HG03045 (cell line): ENCODE data around the gene DAZL.

Experiments
- ATAC-seq: cut with Tn5 transposase; IDR thresholded peaks from one replicate; pipeline ENCODE4 v1.9.1; 2021; ENCODE audit warnings: mild to moderate bottlenecking, moderate library complexity; ENCODE audit not compliant: unreplicated experiment

The DAZL gene

GRCh38 chr3:16596352-16597032 is 8.7 kb downstream of the DAZL start:
- ATAC-seq: no peak

GRCh38 chr3:16595778-16596177 is 9.4 kb downstream of the DAZL start:
- ATAC-seq: no peak

DNA sequence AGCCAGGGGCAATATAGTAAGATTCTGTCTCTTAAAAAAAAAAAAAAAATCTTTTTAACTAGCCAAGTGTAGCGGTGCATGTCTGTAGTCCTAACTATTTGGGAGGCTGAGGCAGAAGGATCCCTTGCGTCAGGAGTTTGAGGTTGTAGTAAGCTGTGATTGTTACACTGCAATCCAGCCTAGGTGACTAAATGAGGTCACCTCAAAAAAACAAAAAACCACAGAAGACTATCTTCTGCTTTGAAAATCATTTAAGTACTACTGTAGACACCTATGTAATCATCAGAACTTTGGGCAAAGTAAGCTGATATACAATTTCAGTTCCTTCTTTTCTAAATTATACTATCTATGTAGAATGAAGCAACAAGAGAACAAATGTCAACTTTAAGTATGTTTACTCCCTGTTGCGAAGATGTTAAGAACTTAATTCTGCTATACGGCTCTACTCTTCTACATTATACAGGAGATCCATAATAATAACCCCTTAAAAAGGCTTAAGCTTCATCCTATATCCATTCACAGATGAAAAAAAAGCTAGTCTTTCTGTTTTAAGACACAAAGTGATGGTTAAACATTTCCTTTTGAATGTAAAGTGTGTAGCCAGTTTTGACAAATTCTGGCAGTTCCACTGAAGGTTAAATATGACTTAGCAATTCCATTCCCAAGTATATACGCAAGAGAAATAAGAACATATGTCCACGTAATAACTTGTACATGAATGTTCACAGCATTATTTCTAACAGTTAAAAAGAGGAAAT is 15.2 kb downstream of the DAZL start:
- ATAC-seq: peak; percentile 94

GRCh38 chr3:16589120-16589519 is 16.1 kb downstream of the DAZL start:
- no peak for ATAC-seq

DNA sequence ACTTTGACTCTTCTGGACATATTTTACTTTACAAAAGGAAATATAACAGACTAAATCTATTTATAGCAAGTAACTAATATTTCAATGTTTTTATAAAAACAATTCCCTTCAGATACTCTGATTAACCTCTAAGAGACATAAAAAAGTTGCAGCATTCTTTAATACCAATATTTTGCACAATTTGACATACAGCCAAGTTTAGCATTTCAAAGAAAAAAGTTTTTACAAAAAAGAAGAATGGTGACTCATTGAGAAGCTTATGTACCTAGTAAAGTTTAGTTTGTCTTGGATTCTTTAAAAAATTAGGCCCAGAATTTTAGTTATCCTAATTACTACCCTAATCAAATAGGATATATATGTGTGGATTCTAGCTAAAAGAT is 17.6 kb downstream of the DAZL start:
- no peak for ATAC-seq

DNA sequence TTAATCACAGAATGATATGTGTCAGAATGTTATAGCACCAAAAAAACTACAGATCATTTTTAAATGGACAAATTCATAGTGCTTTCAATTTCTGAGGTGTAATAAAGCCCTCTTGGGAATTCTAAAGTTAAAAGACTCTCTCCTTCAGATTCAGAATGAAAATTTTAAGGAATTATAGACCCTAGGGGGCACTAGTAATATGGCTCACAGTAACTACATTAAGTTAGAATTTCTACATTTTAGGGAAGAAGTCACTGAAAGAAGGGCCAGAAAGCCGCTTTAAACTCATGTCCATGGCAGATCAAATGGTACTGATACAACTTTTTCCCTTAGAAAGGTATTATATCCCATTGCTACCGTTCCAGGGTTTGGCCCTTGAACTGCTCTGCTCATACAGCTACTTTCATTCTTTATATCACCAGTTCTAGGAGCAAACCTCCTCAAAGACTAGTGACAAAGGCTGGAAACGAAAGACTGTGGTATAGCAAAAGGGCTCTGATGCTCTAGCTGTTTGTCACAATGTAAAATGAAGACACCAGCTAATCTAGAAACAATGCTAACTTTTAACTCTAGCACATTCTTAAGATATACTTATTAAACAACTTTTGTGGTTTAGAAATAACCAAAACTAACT is 18.1 kb downstream of the DAZL start:
- ATAC-seq: no peak

GRCh38 chr3:16584880-16585279 is 20.3 kb downstream of the DAZL start:
- ATAC-seq: no peak

DNA sequence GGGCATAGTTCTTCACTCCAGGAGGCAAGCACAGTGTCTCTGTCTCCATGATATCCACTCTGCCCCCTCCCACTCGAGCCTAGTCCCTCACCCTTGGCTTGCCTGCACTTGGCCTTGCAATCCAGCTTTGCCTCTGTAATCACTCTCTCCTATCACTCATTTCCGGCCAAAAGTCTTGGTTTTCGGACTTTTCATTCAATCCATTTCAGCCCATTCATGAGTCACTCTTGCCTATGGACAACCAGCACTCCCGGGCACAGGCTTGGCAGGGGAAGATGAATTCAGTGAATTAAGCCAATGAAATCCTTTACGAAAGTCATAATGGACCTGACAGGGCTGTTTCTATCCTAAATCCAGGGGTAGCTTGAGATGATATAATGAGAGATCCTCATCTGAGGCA is 21.7 kb downstream of the DAZL start:
- ATAC-seq: no peak

DNA sequence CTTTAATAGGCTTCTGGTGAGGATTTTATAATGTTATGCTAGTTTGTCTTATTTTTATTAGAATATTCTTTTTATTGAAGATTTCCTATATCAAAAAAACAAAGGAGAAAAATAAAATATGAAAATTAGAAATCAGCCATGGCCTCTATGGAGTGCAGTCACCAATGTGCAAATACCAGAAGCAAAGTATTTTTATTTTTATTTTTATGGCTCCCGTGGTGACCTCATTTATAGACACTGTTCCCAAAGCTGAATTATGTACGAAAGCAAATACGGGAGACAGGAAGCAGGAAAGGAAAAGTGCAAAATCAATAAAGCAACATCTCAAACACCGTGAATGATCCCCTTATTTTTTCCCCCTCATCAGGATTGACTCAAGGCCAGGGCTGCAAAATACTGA is 35.1 kb downstream of the DAZL start:
- no peak for ATAC-seq

GRCh38 chr3:16568532-16568931 is 36.7 kb downstream of the DAZL start:
- no peak for ATAC-seq

DNA sequence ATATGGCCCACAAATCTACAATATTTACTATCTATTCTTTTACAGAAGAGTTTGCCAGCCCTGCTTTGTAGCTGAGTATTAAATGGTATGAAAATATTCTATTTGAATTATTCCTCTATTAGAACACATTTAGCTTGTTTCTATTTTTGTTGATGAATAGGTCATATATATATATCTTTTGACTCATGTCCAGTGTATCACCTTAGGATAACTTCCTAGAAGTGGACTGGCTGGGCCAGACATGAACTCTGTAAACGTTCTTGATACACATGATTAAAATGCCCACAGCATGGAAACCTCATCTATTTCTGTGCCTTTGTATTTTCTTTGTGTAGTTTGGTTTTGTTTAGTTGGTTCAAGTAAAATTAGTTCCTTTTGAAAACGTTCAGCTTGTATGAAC is 37.1 kb downstream of the DAZL start:
- no peak for ATAC-seq

DNA sequence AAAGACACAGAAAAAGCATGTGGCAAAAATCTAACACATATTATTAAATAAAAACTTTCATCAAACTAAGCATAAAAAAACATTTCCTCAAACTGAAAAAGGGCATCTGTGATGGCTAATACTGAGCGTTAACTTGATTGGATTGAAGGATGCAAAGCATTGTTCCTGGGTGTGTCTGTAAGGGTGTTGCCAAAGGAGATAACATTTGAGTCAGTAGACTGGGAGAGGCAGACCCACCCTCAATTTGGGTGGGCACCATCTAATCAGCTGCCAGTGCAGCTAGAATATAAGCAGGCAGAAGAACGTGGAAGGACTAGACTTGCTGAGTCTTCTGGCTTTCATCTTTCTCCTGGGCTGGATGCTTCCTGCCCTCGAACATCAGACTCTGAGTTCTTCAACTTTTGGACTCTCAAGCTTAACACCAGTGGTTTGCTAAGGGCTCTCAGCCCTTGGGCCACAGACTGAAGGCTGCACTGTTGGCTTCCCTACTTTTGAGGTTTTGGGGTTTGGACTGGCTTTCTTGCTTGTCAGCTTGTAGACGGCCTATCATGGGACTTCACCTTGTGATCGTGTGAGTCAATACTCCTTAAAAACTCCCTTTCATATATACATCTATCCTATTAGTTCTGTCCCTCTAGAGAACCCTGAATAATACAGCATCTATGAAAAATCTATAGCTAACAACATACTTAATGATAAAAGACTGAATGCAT is 45.4 kb downstream of the DAZL start:
- ATAC-seq: no peak

DNA sequence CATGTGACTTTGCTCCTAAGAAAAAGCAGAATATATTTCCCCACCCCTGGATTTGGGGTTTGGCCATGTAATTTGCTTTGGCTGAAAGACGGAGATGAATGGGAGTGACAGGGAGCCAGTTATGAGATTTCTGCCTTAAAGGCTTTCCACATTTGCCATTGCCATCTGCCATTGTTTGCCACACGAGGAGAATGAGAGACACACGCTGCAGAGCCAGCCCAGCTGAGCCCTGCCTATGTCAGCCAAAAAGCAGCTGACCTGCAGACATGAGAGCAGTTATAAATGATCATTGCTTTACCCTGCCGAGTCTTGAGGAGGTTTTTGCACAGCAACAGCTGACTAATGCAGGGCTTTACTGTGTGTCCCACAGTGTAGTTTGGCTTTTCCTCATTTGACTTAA is 51.1 kb downstream of the DAZL start:
- no peak for ATAC-seq

DNA sequence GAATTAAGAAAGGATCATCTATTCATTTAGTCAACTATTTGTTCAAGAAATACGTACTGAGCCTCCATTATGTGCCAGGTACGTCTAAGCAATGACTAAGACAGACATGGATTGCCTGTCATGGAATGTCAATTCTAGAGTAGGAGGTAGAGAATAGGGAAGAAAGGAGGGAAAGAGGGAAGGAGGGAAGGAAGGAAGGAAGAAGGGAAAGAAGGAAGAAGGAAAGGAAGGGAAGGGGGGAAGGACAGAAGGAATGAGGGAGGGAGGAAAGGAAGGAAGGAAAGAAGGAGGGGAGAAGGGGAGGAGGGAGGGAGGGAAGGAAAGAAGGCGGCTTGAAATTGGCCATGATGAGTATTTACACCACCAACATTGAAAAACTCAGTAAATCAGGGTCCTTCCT is 52.5 kb downstream of the DAZL start:
- no peak for ATAC-seq

GRCh38 chr3:16551342-16551976 is 53.8 kb downstream of the DAZL start:
- ATAC-seq: no peak

- ATAC-seq: peak; percentile 83
Measured at GRCh38 chr3:16550676-16551341, 54.4 kb downstream of the DAZL start.

GRCh38 chr3:16550305-16550675 is 54.9 kb downstream of the DAZL start:
- no peak for ATAC-seq

GRCh38 chr3:16548721-16549120 is 56.5 kb downstream of the DAZL start:
- ATAC-seq: no peak

DNA sequence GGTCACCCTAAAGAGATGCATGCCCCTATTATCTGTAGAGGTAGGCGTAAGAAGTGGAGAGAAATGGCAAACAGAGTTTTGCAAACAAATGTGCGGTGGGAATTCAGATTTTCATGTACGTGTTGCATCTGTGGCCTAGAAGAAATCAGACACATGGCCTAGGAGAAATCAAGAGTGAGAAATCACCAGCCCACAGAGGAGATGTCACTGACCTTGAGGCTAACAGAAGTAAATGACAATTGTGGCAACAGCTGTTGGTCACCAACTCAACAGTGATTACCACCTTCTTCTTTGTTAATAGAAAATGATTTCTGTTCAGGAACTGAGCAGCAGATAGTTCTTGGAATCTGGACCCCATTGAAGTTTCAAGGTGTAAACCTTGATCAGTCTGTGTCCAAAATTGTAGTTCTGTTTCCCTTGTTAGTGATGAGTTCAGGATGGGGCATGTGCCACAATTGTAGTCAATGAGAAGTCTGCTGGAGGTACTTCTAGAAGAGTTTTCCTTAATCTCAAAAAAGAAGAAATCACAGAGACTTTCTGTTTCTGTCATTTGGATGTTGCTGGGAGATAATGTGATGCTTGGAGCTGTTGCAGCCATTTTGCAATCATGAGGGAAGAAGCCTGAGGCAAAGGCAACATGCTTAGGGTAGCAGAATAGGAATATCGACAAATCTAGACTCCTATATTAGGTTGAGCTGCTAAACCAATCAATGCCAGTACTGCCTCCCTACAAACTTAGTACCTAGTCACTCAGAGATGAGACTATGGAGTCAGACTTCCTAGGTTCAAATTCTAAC is 57.5 kb downstream of the DAZL start:
- ATAC-seq: no peak
